ENCODE measurements around the gene RNF13.
"Not testable (repeated sequence)": the region's sequence is repeated elsewhere in the genome, so short reads cannot be mapped to it uniquely, and the experiment has no call there.

RNF13 gene

DNA sequence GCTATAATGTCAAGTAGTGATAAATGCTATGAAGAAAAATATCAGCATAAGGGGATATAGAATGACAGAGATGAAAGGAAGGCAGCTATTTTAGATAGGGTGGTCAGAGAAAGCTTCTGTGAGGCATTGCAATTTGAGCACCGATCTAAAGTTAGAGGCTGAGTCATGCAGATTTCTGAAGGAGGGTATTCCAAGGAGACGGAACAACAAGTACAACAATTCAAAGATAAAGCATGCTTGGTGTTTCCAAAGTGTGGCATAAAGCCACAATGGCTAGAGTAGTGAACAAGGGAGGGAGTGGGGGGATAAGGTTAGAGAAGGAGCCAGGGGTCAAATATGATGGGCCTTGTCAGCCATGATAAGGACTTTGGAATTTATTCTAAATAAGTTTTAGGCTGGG is 85.8 kb downstream of the RNF13 start:
- DNase-seq (ENCODE audit: low read depth) = peak; percentile 44

DNA sequence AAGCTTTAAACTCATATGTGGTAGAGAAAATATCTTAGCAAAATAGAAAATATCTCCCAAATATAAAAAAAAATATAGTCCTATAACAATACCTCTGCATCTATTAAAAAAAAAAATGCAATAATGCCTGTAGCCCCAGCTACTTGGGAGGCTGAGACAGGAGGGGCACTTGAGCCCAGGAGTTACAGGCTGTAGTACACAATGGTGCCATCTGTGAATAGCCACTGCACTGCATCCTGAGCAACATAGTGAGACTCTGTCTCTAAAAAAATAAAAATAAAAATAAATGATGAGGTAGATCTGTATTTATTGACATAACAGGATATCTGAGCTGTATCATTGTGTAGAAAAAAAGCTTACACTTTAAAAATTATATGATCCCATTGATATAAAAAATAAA is 87.3 kb downstream of the RNF13 start:
- no peak for DNase-seq (ENCODE audit: low read depth)

DNA sequence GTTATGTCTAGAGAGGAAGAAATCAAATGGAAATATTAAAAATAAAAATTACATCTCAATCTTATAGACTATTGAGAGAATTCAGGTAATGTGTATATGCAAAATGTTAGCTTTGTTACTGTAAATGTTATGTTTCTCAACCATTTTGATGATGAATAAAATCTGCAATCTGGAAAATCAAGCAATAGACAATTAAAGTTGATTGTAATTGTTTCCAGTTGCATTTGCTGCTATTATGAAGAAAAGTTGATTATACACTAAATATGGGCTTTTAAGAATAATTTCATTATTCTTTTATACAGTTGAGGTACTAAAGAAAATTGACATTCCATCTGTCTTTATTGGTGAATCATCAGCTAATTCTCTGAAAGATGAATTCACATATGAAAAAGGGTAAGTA is 88.8 kb downstream of the RNF13 start:
- no peak for DNase-seq (ENCODE audit: low read depth)

DNA sequence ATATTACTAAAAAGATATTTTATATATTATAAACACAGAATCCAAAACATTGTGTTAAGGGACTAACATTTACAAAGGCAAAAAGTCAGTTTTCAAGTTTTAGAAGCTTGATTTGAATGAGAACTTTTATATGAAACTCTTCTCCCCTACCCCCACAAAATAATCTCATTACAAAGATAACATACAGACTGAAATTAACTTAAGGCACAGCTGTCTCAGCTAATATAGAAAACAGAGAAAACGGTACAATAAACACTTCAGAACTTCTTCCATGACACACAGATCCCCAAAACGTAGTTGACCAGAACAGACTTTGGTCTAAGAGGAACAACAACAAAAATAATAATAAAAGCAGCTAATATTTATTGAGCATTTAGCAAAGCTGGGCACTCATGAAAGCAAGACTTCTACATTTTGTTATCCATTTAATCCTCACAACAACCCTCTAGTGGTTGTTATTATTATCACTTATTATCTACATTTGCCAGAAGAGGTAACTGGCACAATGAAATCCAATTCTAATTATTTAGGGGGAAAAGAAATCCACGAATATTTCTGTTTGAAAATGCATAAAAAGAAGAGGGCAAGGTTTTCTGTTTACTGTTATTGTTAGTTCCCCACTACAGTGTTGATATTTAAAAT is 89.6 kb downstream of the RNF13 start:
- peak; percentile 42 for DNase-seq (ENCODE audit: low read depth)

DNA sequence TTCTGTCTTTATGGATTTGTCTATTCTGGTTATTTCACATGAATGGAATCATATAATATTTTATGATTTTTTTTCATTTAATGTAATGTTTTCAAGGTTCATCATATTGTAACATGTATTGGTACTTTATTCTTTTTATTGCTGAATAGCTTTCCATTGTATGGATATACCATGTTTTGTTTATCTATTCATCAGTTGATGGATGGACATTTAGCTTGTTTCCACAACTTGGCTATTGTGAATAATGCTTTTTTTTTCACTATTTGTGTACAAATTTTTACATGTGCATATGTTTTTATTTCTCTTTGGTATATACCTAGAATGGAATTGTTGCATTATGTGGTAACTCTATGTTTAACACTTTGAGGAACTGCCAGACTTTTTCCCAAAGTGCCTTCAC is 93.0 kb downstream of the RNF13 start:
- DNase-seq (ENCODE audit: low read depth) = no peak

DNA sequence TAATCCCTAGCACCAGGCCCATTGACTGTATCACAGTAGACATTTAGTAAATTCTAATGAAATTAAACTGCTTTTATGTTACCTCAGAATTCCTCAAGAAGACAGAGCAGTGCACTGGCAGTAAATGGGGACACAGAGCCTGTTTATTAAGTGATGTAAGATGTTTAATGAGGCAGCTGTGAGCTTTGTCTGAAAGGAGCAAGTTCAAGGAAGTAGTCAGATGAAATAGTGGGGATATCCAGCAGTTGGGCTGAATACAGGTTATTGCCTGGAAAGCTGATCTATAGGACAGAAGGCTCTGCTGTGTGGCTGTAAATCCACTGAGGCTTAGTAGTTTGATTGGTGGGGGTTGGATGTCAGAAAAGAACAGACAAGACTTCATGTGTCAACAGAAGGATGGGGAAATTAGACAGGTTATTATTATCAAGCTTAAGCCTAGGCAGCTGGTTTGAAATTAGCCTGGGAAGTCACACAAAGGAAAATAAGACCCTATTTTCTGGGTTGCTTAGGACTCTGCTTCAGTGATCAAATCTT is 95.5 kb downstream of the RNF13 start:
- no peak for DNase-seq (ENCODE audit: low read depth)

DNA sequence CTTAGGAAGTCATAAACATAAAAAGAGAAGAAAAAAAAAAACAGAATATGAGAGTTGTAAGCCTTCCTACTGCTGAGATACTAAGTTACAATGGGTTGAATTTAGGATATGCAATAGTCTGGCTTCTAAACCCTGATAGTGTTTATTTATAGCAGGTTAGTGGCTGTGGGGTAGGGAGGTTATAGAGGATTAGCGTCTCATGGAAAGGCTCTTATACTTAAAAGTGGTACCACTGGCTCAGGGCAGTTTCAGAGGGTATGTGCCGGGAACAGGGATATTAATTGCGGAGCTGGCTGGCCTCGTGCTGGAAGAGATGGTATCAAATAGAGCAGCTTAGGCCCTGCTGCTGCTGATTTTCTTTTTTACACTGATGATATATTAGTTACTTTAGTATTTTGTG is 96.9 kb downstream of the RNF13 start:
- DNase-seq (ENCODE audit: low read depth) = no peak

DNA sequence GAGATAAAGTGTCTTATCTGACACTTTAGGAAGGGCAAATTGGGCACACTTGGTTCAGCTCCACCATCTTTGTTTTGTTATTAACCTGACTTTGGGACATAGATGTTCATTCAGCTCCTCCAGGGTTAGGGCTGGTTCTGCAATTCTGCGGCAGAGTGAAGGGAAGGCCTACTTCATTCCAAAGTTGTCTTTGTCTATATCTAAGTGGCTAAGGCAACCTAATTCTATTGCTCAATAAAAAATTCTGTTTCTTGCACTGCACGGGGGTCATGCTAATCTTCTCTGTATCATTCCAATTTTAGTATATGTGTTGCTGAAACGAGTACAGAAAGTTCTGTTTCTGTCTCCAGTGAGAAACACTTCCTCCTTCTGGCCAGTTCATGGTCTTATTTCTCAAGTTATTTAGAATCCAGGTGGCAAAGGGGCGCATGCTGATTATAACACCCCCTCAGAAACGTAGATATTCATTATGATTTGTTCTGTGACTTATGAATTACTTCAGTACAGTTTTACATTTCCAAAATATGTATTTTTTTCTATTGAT is 104.2 kb downstream of the RNF13 start:
- DNase-seq (ENCODE audit: low read depth) = no peak

DNA sequence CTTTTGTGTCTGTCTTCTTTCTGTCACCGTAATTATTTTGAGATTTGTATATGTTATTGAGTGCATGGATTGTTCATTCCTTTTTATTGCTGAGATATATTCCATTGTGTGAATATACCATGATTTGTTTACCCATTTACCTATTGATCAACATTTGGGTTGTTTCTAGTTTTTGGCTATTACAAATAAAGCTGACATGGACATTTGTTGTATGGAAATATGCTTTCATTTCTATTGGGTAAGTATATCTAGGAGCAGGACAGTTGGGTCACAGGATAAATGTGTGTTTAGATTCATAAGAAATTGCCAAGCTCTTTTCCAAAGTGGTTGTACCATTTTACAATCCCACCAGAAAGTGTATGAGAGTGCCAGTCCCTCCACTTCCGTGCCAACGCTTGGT is 106.5 kb downstream of the RNF13 start:
- no peak for DNase-seq (ENCODE audit: low read depth)

DNA sequence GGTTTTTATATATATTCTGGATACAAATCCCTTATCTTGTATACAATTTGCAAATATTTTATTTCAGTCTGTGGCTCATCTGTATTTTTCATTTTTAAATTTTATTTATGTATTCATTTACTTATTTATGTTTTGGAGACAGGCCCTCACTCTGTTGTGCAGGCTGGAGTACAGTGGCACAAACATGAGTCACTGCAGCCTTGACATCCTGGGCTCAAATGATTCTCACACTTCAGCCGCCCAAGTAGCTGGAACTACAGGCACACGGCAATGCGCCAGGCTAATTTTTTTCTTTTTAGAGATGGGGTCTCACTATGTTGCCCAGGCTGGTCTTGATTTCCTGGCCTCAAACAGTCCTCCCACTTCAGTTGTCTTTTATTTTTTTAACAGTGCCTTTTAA is 107.1 kb downstream of the RNF13 start:
- DNase-seq (ENCODE audit: low read depth) = no peak

DNA sequence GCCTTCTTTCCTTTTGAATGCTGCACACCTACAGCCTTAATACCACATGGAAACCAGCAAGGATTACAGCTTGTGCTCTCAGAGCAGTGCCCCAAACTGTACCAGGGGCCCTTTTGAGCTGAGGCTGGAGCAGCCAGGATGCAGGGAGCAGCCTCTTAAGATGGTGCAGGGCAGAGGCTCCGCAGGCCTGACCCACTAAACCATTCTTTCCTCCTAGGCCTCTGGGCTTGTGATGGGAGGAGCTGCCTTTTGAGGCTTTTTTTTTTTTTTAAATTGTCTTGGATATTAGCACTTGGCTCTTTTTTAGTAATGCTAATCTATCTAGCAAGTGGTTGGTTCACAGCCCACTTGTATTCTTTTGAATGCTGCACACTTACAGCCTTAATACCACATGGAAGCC is 120.0 kb downstream of the RNF13 start:
- no peak for DNase-seq (ENCODE audit: low read depth)

DNA sequence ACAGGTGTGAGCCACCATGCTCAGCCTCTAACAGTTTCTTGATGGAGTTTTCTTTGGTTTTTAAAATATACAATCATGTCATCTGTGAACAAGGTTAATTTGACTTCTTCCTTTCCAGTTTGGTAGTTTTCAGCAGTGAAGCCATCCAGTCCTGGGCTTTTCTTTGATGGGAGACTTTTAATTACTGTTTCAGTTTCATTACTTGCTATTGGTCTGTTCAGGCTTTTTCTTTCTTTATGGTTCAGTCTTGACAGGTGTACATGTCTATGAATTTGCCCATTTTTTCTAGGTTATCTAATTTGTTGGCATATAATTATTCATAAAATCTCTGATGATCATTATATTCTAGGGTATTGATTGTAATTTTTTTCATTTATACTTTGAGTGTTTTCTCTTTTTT is 120.8 kb downstream of the RNF13 start:
- DNase-seq (ENCODE audit: low read depth) = no peak

DNA sequence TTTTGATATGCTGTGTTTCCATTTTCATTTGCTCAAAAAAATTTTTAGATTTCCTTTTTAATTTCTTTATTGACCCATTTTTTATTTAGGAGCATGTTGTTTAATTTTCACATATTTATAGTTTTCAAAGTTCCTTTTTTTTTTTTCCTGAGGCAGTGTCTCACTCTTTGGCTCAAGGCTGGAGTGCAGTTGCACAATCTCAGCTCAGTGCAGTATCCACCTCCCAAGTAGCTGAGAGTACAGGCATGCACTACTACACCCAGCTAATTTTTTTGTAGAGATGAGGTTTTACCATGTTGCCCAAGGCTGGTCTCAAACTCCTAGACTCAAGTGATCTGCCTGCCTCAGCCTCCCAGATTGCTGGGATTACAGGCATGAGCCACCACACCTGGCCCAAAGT is 121.5 kb downstream of the RNF13 start:
- DNase-seq (ENCODE audit: low read depth) = peak; percentile 13

DNA sequence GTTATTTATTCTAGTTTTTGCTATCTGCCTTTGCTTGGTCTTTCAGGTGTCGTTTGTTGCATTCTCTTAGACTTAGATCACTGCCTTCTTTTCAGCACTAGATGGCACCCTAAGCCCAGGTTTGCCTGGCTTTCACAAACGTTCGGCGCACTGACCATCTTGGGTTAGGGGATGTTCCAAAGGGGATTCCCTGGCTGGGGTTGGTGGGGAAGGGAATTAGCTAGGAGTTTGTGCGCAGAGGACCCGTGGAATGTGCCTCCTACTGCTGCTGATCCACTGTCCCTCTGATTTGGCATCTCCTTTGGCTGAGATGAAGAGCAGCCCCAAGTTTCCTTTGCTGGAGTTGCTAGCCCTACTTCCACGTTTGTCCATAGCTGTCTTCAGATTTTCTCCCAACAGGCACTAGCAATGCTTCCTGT is 123.8 kb downstream of the RNF13 start:
- peak; percentile 74 for DNase-seq (ENCODE audit: low read depth)

DNA sequence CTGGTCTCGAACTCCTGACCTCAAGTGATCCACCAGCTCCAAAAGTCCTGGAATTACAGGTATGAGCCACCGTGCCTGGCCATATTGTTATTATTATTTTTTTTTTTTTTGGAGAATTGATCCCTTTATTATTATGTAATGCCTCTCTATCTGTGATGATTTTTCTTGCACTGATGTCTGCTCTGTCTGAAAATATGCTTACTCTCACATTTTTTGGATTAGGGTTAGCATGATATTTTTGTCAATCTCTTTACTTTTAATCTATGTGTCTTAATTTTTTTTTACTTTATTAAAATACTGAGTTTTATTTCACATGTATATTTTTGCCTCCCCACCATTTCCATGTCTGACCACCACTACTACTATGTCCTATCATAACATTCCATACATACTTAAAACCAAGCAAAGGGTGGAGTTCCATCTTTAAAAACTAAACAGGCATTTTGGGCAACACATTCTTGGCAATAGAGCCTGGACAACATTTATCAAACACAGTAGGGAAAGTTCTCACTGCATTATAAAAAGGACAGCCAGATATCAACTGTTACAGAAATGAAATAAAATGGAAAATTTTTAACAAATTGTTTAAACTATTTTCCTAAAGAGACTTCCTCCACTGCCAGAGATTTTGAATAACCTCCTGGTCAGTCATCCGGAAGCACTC is 125.5 kb downstream of the RNF13 start:
- DNase-seq (ENCODE audit: low read depth) = not testable (repeated sequence)

DNA sequence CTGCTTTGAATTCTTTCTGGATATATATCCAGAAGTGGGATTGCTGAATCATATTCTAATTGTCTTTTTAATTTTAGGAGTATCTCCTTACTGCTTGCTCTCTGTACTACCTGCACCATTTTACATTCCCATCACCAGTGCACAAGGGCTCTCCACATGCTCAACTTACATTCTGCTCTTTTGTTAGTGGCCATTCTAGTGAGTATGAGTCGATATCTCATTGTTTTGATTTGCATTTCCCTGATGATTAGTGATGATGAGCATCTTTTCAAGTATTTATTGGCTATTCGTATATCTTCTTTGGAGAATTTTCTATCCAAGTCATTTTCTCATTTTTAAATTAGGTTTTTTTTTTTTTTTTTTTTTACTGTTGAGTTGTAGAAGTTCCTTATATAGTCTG is 128.2 kb downstream of the RNF13 start:
- DNase-seq (ENCODE audit: low read depth) = peak; percentile 26

DNA sequence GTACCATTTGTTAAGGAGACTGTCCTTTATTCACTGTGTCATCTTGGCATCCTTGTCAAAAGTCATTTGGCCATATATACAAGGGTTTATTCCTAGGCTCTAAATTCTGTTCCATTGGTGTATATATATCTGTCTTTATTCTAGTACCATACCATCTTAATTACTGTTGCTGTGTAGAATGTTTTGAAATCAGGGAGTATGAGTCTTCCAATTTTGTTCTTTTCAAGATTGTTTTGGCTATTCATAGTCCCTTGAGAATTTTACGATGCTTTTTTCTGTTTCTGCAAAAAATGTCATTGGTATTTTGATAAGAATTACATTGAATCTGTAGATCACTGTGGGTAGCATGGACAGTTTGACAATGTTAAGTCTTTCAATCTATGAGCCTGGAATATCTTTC is 128.9 kb downstream of the RNF13 start:
- no peak for DNase-seq (ENCODE audit: low read depth)

DNA sequence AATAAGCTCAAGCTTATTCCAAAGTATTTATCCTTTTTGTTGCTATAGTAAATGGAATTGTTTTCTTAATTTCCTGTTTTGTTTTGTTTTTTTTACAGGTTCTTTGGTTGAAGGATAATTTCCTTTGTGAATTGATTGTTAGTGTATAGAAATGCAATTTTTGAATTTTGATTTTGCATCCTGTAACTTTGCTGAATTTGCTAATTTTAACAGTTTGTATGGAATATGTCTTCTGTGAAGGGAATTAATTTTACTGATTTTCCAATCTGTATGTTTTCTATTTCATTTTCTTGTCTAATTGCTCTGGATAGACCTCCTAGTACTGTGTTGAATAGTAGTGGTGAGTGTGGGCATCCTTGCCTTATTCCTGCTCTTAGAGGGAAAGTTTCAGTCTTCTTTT is 129.4 kb downstream of the RNF13 start:
- no peak for DNase-seq (ENCODE audit: low read depth)

DNA sequence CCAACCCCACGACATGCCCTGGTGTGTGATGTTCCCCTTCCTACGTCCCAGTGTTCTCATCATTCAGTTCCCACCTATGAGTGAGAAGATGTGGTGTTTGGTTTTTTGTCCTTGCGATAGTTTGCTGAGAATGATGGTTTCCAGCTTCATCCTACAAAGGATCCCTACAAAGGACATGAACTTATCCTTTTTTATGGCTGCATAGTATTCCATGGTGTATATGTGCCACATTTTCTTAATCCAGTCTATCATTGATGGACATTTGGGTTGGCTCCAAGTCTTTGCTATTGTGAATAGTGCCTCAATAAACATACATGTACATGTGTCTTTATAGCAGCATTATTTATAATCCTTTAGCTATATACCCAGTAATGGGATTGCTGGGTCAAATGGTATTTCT is 131.0 kb downstream of the RNF13 start:
- DNase-seq (ENCODE audit: low read depth) = not testable (repeated sequence)

DNA sequence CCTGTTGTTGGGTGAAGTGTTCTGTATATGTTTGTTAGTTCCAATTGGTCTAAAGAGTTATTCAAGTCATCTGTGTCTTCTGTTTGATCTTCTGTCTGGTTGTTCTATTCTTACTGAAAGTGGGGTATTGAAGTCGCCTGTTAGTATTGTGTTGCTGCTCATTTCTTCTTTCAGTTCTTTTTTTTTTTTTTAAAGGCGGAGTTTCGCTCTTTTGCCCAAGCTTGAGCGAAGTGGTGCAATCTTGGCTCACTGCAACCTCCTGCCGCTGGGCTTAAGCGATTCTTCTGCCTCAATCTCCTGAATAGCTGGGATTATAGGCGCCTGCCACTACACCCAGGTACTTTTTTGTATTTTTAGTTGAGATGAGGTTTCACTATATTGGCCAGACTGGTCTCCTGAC is 134.2 kb downstream of the RNF13 start:
- DNase-seq (ENCODE audit: low read depth) = no peak

DNA sequence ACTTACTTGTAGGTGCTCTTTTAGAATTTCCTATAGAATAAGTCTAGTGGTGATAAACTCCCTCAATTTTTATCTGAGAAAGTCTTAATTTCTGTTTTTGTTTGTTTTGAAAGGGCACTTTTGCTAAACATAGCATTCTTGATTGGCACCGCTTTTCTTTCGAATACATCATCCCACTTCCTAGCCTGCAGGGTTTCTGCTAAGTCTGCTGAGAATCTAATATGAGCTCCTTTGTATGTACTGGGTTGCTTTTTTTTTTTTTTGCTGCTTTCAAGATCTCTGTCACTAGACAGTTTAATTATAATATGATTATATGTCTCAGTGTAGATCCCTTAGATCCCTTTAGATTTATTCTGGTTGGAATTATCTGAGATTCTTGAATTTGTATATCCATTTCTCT is 136.2 kb downstream of the RNF13 start:
- DNase-seq (ENCODE audit: low read depth) = no peak

DNA sequence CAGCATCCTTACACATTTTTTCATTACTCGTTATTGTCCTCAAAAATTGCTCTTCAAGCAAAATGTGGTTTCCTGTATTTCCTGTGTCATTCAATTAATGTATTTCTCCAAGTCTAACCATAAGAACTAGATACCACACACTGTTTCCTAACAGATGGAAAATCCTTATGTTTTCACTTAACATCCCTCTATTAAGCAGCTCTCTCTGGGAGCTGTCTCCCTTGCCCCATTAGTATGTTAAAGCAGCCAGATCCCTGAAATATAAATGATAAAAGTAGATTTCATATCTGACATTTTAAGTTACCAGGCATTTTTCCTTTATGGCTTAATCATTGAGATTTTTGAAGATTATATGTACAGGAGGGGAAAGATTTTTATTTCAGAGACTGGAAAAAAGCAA is 141.8 kb downstream of the RNF13 start:
- no peak for DNase-seq (ENCODE audit: low read depth)

DNA sequence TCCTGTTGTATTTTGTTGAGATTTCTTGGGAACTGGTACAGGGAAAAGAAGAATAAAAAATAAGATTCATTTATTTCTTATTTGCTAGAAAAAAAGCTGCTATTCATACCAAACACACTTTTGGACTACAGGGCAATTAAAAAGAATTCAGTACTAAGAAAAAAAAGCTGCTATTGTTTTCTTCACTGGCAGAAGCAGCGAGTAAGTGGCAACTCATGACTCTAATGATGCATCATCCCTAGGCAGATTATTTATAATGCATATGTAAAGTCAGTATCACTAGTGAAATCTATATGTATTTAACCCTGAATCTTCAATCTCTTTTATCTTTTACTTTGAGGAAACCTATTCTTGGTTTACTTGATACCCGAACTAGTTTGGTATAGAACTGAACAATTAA is 142.4 kb downstream of the RNF13 start:
- DNase-seq (ENCODE audit: low read depth) = peak; percentile 49

All from ELR (cell line).